Measurements from ENCODE around the gene SRRM3. TPM values are rescaled to one million over a fixed set of nuclear protein-coding genes. Genes with fewer than 3 reads are reported as not detected.
"Not testable (repeated sequence)": the region's sequence is repeated elsewhere in the genome, so short reads cannot be mapped to it uniquely, and the experiment has no call there.

Gene SRRM3
- total and polyA plus RNA-seq, 12 donors = 5.6 to 140 (median 33.3) TPM

DNA sequence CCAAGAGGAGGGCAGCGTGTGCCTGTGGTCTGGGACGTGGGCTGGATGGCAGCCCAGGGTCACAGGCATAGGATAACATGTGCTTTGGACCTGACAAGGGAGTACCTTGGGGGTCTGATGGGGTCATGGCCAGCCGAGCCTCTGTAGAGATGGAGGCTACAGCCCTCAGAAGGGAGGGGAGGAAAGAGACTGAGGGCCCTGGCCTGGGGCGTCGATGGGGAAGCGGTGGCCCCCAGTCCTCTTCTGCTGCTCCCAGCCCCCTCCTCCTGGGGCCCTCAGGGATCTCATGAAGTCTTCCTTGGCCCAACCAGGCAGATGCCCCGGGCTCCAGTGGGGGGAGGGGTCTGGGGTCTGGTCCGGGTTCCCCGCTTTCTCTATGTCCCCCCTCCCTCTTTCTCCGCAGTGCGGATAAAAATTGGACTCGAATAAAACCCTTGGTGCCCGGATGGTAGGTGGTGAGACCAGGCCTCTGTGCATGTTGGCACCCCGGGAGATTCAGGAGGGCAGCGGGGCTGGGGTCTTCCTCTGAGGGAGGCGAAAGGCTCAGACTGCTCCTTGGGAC lies 85.2 kb downstream of the SRRM3 start:
- no peaks in the 10 kb centered on the region for H3K9me3 ChIP-seq (replicated peaks in 1 of 3)
- WGBS, 4 donors = 75 to 88% (median 78%) methylated on average over 12 to 16 of the region's 16 CpGs
- H3K27me3 ChIP-seq = no peaks in the 10 kb centered on the region
- DNase-seq = no peak
- no peak overlapping the region for H3K27ac ChIP-seq
- intact Hi-C loops (cut with DNase I) = no loop called here
- H3K4me3 ChIP-seq = no peak overlapping the region
- peaks cover 12 to 13% of the 10 kb centered on the region in 2 donors for H3K4me1 ChIP-seq (replicated peaks in 1 of 2)
- TF ChIP-seq, protein P1, sequence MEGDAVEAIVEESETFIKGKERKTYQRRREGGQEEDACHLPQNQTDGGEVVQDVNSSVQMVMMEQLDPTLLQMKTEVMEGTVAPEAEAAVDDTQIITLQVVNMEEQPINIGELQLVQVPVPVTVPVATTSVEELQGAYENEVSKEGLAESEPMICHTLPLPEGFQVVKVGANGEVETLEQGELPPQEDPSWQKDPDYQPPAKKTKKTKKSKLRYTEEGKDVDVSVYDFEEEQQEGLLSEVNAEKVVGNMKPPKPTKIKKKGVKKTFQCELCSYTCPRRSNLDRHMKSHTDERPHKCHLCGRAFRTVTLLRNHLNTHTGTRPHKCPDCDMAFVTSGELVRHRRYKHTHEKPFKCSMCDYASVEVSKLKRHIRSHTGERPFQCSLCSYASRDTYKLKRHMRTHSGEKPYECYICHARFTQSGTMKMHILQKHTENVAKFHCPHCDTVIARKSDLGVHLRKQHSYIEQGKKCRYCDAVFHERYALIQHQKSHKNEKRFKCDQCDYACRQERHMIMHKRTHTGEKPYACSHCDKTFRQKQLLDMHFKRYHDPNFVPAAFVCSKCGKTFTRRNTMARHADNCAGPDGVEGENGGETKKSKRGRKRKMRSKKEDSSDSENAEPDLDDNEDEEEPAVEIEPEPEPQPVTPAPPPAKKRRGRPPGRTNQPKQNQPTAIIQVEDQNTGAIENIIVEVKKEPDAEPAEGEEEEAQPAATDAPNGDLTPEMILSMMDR (IDR thresholded peaks at IDR 0.05) = no peak
- no peak for TF ChIP-seq POLR2A (IDR thresholded peaks at IDR 0.05)
- no peaks in the 10 kb centered on the region for H3K36me3 ChIP-seq (replicated peaks in 1 of 2)

DNA sequence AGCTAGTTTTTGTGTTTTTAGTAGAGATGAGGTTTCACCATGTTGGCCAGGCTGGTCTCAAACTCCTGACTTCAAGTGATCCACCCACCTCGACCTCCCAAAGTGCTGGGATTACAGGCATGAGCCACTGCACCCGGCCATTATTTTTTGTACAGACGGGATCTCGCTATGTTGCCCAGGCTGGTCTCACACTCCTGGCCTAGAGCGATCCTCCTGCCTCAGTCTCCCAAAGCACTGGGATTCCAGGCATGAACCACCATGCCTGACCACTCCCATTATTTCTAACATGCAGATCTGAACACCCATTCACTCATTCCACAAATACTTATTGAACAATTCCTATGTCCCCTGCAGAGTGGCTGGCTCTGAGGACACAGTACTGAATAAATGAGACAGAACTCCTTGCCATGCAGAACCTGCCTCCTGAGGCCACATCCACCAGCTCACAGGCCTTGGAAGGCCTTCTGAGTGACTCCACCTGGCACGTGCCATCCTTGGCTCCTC lies 89.2 kb downstream of the SRRM3 start:
- not testable (repeated sequence) for H3K36me3 ChIP-seq (replicated peaks in 1 of 2); H3K9me3 ChIP-seq (replicated peaks in 1 of 3); H3K27me3 ChIP-seq; H3K4me3 ChIP-seq
- Histone ChIP-seq H3K4me1 (replicated peaks in 1 of 2) (peaks cover 28 to 48% of the 10 kb centered on the region in 2 donors), H3K27ac (peak overlapping the region; percentile 12 to 100 (median 89))
- DNase-seq = peak in 2 of 7 donors; percentile 51 to 67
- intact Hi-C loops (cut with DNase I) = loop anchor here in 1 of 2 donors (2.0 kb wide), 1 partner anchor 24 kb away; no protein-coding TSS in a partner anchor
- WGBS, 4 donors = 75 to 88% (median 80%) methylated on average over 6 of the region's 6 CpGs

DNA sequence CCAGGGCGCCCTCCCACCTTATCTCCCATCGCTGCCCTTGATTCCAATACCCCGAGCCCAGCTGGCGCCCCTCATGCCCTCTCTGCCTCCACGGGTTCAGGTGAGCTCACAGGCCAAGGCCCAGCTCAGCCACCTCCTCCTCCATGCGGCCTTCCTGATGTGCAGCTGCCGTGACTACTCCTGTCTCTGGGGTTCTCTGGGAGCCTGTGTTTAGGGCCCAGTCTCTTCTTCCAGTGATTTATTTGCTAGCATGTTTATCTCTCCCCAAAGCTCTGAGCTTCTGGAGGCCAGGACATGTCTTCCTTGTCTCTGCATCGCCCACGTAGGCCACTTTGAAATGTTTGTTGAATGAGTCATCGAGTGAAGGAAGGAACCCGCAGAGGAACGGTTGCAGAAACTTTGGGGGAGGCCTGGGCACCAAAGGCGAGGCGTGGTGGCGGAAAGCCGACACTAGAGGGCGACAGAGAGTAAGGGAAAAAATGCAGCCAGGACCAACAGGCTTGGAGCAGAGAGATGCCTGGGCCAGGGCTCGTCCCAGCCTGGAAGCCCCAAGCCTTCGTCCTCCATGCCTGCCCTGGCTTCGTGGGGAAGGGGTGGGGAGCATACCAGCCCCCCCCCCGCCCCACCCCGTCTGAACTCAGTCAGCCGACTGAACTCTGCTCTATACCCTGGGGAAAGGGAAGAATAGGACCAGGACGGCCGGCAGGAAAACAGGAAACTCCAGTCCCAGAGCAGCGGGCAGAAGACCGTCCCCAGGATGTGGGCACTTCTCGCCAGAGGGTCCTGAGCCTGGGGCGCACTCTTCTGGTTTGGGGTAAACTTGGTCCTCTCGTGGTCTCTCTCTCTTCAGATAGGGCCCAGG lies 89.9 kb downstream of the SRRM3 start:
- 0 to 21% (median 12%) methylated on average over 18 to 30 of the region's 30 CpGs for WGBS, 4 donors
- Histone ChIP-seq H3K4me1 (replicated peaks in 1 of 2) (peaks cover 28 to 48% of the 10 kb centered on the region in 2 donors), H3K9me3 (replicated peaks in 1 of 3) (no peaks in the 10 kb centered on the region), H3K36me3 (replicated peaks in 1 of 2) (no peaks in the 10 kb centered on the region), H3K27ac (peak overlapping the region; percentile 17 to 100 (median 89)), H3K4me3 (peak overlapping the region in 1 of 4 donors; percentile 8), H3K27me3 (no peaks in the 10 kb centered on the region)
- peak in 1 of 2 donors; percentile 50 for TF ChIP-seq POLR2A (IDR thresholded peaks at IDR 0.05)
- TF ChIP-seq, protein P1 (IDR thresholded peaks at IDR 0.05) = peak; percentile 97 to 100 (median 99)
- intact Hi-C loops (cut with DNase I) = loop anchor here in 1 of 2 donors (2.0 kb wide), 1 partner anchor 23 kb away; no protein-coding TSS in a partner anchor
- DNase-seq = peak; percentile 90 to 98 (median 94)

DNA sequence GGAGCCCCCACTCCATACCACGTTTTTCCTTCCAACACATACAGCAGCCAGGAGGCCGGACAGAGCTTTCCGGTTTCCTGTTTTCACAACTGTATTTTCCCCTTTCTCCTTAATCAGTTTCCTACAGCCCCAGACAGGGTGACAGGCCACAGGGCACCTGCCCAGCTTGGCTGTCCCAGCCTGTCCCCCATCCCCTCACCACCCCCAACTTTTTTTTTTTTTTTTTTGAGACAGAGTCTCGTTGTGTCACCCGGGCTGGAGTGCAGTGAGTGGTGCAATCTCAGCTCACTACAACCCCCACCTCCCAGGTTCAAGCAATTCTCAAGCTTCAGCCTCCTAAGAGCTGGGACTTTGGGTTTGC lies 90.5 kb downstream of the SRRM3 start:
- TF ChIP-seq POLR2A (IDR thresholded peaks at IDR 0.05) = no peak
- TF ChIP-seq, protein P1 (IDR thresholded peaks at IDR 0.05) = no peak
- H3K27ac ChIP-seq = peak overlapping the region; percentile 17 to 100 (median 89)
- H3K27me3 ChIP-seq = no peaks in the 10 kb centered on the region
- WGBS, 4 donors = 29 to 38% (median 34%) methylated on average over 5 of the region's 5 CpGs
- H3K36me3 ChIP-seq (replicated peaks in 1 of 2) = no peaks in the 10 kb centered on the region
- H3K4me1 ChIP-seq (replicated peaks in 1 of 2) = peaks cover 28 to 54% of the 10 kb centered on the region in 2 donors
- peak overlapping the region in 1 of 4 donors; percentile 8 for H3K4me3 ChIP-seq
- intact Hi-C loops (cut with DNase I) = no loop called here
- peak in 1 of 7 donors; percentile 44 for DNase-seq
- no peaks in the 10 kb centered on the region for H3K9me3 ChIP-seq (replicated peaks in 1 of 3)

DNA sequence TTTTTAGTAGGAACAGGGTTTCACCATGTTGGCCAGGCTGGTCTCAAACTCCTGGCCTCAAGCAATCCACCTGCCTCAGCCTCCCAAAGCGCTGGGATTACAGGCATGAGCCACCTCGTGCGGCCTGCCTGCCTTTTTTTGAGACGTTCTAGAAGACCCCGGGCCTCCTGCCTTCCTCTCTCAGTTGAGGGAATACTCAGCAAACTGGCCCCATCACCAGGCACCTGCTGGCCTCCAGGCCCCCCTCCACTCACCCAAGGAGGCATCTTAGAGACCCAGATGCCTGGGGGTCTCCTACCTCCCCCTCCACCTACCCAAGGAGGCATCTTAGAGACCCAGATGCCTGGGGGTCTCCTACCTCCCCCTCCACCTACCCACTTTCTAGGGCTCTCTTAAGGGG lies 91.2 kb downstream of the SRRM3 start:
- intact Hi-C loops (cut with DNase I); H3K4me3 ChIP-seq; H3K36me3 ChIP-seq (replicated peaks in 1 of 2); H3K9me3 ChIP-seq (replicated peaks in 1 of 3); H3K27me3 ChIP-seq; DNase-seq: not testable (repeated sequence)
- Histone ChIP-seq H3K27ac (peak overlapping the region in 4 of 5 donors; percentile 78 to 100 (median 93)), H3K4me1 (replicated peaks in 1 of 2) (peaks cover 28 to 56% of the 10 kb centered on the region in 2 donors)
- WGBS, 4 donors = 86 to 90% (median 87%) methylated on average over 2 to 5 of the region's 5 CpGs
